K562 treated with DMSO at 1 percent for 48 hours (cell line): ENCODE measurements around the gene C1D. TPM values are rescaled to one million over a fixed set of nuclear protein-coding genes. Genes with fewer than 3 reads are reported as not detected.

Source experiments
- total RNA-seq: library from RNA; unstranded; fragments of 300-600 nt; gene quantifications from 2 replicates; pipeline ENCODE4 v1.2.3, GENCODE V29; 2022; ENCODE audit warnings: low replicate concordance; ENCODE audit errors: extremely low read depth

C1D gene
- total RNA-seq = not detected in 2 replicates

GRCh38 chr2:68062680-68063387, at the start of gene C1D:
Gene C1D (minus strand): TSS chr2:68063004. CDS start chr2:68047310, 15,694 bp downstream.

Other genes starting within 250 kb of the C1D start
- not detected in 2 replicates for gene PNO1, start 94.9 kb upstream of the C1D start, total RNA-seq
- gene PPP3R1, start 189.5 kb upstream of the C1D start, total RNA-seq = not detected in 2 replicates